HUES64 (cell line): ENCODE results near the gene C1R.

ENCODE experiments used
- H3K27ac ChIP-seq: 2 replicates; pipeline ENCODE4 v1.7.0; 2013; ENCODE audit warnings: low read depth, low read length, inconsistent platforms
- H3K27me3 ChIP-seq: 2 replicates; pipeline ENCODE4 v1.6.1; 2013; ENCODE audit warnings: mild to moderate bottlenecking, low read length; ENCODE audit not compliant: insufficient read depth
- H3K36me3 ChIP-seq: 2 replicates; pipeline ENCODE4 v1.6.1; 2013; ENCODE audit warnings: mild to moderate bottlenecking, low read length; ENCODE audit not compliant: insufficient read depth
- H3K4me1 ChIP-seq: 2 replicates; pipeline ENCODE4 v1.6.1; 2013; ENCODE audit warnings: mild to moderate bottlenecking, low read length, moderate library complexity; ENCODE audit not compliant: insufficient read depth
- H3K4me3 ChIP-seq: 2 replicates; pipeline ENCODE4 v1.5.1; 2013; ENCODE audit warnings: mild to moderate bottlenecking, low read length, moderate library complexity
- H3K9ac ChIP-seq: 2 replicates; pipeline ENCODE4 v1.6.1; 2013; ENCODE audit warnings: mild to moderate bottlenecking, low read depth, low read length
- H3K9me3 ChIP-seq: 2 replicates; pipeline ENCODE4 v1.6.1; 2013; ENCODE audit warnings: low read depth, low read length; ENCODE audit not compliant: insufficient read depth
- WGBS: fragments of 150-250, 120-280 bp; methylation state at CpG from one replicate; pipeline ENCODE4 v1.1.7; 2013; ENCODE audit warnings: missing lambda C conversion rate; 5-methylcytosine and 5-hydroxymethylcytosine counted together

The C1R gene

DNA sequence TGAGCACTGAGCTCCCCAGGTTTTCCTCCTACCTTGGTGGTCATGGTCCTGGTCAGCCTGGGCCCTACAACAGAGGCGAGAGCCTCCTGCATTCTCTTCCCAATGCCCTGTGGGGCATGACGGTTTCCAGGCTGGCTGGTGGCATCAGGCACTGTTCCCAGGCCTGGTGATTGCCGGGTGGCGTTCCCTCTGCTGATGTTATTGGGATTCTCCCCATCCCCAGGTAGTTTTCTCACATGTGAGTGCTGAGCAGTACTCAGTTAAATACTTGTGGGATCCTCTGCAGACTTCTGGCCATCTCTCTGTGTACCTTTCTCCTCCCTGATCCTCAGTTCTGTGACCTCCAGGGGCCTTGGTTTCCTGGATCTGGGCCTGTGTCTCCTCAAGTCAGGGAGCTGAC, 15.8 kb downstream of the C1R start:
- H3K27ac ChIP-seq, result no peak overlapping the region
- 95% methylated on average over 4 of the region's 4 CpGs for WGBS
- no peaks in the 10 kb centered on the region for H3K36me3 ChIP-seq
- no peak overlapping the region for H3K4me3 ChIP-seq
- H3K9ac ChIP-seq, result no peak overlapping the region
- H3K9me3 ChIP-seq, result no peaks in the 10 kb centered on the region
- H3K4me1 ChIP-seq, result no peaks in the 10 kb centered on the region
- no peaks in the 10 kb centered on the region for H3K27me3 ChIP-seq

DNA sequence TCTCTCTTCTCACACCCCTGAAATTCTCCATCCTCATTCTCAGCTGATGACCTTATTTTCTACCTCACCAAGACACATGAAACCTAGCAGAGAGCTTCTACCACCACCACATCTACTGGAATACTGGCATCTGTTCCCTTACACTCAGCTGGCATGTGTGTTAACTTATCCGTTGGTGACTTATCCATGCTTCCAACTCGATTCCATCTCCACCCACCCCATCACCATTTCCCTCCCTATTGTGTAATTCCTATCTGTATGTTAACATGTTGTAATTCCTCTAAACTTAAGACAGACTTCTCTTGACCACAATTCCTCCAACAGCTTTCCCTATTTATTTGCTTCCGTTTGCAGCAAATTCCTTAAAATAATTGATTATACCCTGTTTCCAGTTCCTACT, 16.3 kb downstream of the C1R start:
- H3K27ac ChIP-seq, result no peak overlapping the region
- H3K36me3 ChIP-seq, result no peaks in the 10 kb centered on the region
- H3K27me3 ChIP-seq, result no peaks in the 10 kb centered on the region
- H3K9me3 ChIP-seq, result no peaks in the 10 kb centered on the region
- no peak overlapping the region for H3K9ac ChIP-seq
- H3K4me1 ChIP-seq, result no peaks in the 10 kb centered on the region
- H3K4me3 ChIP-seq, result no peak overlapping the region
- WGBS, result 88% methylated on average over 3 of the region's 3 CpGs

DNA sequence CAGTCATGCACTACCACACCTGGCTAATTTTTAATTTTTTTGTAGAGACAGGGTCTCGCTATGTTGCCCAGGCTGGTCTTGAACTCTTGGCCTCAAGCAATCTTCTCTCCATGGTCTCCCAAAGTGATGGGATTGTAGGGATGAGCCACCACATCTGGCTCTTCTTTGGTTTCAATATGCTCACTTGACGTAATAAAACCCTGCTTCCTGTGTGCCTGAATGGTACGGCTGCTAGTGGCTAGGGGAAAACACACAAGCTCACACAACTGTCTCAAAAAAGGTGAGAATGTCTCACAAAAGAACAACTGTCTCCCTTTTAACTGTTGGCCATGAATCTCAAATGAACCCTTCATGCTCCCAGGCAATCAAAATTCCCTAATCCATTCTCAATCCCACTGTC, 16.7 kb downstream of the C1R start:
- no peak overlapping the region for H3K9ac ChIP-seq
- no peak overlapping the region for H3K27ac ChIP-seq
- no peaks in the 10 kb centered on the region for H3K36me3 ChIP-seq
- H3K4me1 ChIP-seq, result no peaks in the 10 kb centered on the region
- no peak overlapping the region for H3K4me3 ChIP-seq
- H3K27me3 ChIP-seq, result no peaks in the 10 kb centered on the region
- 90% methylated on average over 3 of the region's 3 CpGs for WGBS
- no peaks in the 10 kb centered on the region for H3K9me3 ChIP-seq

DNA sequence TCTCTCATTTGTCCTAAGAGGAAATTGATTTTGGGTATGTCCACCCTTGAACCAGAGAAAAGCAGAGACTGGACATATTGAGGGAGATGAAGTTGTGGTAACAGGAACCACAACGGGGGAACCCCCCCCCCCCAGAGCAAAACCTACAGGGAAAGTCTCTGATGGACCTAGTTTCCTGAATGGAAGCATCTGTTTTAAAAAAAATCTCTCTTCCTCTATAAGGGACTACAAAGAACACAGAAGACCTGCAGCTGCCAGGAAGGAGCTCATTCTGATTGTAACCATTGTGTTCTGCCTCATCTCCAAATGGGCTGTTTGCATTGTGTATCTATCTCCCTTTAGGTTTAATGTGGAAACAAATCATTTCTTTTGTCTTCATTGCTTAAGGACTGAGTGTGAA, 18.3 kb downstream of the C1R start:
- Histone ChIP-seq H3K4me3 (no peak overlapping the region), H3K36me3 (no peaks in the 10 kb centered on the region), H3K27me3 (no peaks in the 10 kb centered on the region), H3K9me3 (no peaks in the 10 kb centered on the region), H3K4me1 (no peaks in the 10 kb centered on the region), H3K27ac (no peak overlapping the region), H3K9ac (no peak overlapping the region)
- no CpG with 5 or more reads among the region's 1 CpG for WGBS

DNA sequence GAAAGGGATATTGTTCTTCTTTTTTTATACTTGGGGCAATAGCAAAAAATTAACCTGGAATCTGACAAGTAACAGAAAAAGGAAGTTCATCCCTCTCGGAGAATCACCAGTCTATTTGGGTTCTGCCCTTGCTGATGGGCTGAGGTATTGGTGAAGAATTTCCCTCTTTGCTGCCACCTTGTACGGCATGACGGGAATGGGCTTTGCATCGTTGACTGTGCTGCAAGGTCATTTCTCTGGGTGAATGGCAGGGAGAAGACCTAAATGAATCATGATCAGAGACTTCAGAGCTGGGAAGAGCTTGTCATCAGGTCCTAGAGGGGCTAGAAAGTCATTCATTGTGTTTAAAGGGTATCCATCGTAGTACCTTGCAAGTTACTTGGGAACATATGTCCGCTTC, 19.7 kb downstream of the C1R start:
- WGBS, result 89% methylated on average over 6 of the region's 6 CpGs
- no peaks in the 10 kb centered on the region for H3K27me3 ChIP-seq

DNA sequence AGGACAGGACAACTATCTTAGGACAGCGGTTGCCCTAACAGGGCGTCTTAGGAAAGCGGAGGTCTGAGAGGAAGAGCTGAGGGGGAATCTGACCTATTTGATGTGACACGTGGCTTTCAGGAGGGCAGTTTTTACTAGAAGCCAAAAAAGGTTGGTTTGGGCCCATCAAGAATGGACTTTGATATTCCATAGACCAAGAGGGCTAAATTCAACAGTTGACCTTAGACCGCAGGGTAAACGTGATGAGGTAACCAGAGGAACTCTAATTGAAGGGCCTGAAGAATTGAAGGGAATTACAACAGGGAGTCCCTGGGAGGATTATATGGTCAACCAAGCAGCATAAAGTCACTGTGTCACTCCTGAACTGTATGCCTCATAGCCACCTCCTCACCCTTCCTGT, 20.2 kb downstream of the C1R start:
- Histone ChIP-seq H3K4me3 (no peak overlapping the region), H3K4me1 (no peaks in the 10 kb centered on the region), H3K9ac (no peak overlapping the region), H3K27me3 (no peaks in the 10 kb centered on the region), H3K9me3 (no peaks in the 10 kb centered on the region), H3K27ac (no peak overlapping the region), H3K36me3 (no peaks in the 10 kb centered on the region)
- WGBS, result 88% methylated on average over 6 of the region's 6 CpGs

More for the DNA sequence above, 19.7 kb downstream of the C1R start:
- Histone ChIP-seq H3K36me3 (no peaks in the 10 kb centered on the region), H3K9ac (no peak overlapping the region), H3K4me3 (no peak overlapping the region), H3K4me1 (no peaks in the 10 kb centered on the region), H3K9me3 (no peaks in the 10 kb centered on the region), H3K27ac (no peak overlapping the region)

DNA sequence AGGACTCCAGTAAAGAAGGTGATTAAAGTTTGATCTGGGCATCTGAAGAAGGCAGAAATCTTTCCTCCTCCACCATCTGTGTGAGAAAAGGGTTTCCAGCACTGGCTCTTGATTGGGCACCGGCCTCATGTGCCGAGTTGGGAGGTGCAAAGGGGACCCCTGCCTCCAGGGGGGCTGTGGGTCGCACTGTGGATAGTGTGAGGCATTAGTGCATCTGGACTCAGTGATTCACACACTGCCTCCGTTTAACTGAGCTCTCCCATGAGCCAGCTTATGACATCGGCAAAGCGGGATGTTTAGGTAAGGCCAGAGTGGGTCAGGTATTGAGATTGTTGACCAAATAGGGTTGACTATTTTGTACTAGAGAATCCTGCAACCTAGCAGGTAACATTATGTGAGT, 22.9 kb downstream of the C1R start:
- Histone ChIP-seq H3K27me3 (no peaks in the 10 kb centered on the region), H3K36me3 (no peaks in the 10 kb centered on the region), H3K27ac (no peak overlapping the region), H3K4me1 (no peaks in the 10 kb centered on the region), H3K9ac (no peak overlapping the region), H3K9me3 (no peaks in the 10 kb centered on the region), H3K4me3 (no peak overlapping the region)
- 92% methylated on average over 6 of the region's 6 CpGs for WGBS

DNA sequence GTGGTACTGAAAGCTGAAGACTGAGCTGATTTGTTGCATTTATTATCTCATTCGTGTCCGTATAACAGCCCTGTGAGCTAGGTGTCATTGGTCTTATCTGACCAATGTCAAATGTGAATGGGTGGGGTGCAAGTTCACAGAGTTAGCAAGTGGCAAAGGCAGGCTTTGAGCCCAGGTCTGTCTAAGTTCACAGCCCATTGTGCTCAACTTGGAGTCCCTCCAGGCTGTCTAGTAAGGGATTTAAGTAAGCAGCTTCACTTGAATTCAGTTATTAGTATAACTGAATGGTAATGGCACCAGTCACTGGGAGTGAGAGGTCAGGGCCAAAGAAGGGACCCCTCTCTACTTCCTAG, 23.3 kb downstream of the C1R start:
- Histone ChIP-seq H3K4me3 (no peak overlapping the region), H3K4me1 (no peaks in the 10 kb centered on the region), H3K27me3 (no peaks in the 10 kb centered on the region), H3K9ac (no peak overlapping the region), H3K27ac (no peak overlapping the region), H3K9me3 (no peaks in the 10 kb centered on the region), H3K36me3 (no peaks in the 10 kb centered on the region)
- 84% methylated on average over 2 of the region's 2 CpGs for WGBS

DNA sequence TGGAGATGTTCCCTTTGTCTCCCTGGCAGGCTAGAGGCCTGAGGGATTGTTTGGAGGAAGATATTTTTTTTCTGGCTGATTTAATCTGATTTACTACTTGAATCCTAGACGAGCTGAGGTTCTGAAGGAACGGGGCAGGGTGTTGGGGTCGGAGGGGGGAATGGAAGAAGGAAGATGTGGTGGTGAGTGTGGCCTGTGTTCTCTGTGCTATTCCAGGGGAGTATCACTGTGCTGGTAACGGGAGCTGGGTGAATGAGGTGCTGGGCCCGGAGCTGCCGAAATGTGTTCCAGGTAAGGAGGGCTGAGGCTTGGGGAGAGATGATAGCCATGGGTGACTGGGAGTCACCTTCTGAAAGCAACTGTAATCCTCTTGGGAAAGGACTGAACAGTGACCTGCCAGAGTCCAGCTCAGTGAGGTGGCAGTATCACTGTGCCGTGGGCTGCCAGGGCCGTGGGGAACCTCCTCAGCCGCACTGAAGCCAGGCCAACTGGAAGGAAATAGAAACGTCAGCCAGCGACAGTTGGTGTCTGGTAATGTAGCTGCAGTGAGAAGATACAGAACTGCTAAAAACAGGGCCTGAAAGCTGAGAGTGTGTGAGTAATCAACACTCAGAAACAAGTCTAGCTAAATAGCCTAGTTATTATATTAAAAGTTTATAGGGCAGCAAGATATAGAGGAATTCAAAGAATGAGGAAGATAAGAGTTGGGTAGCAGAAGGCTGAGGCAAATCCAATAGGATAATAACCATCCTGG, 23.8 kb downstream of the C1R start:
- Histone ChIP-seq H3K36me3 (no peaks in the 10 kb centered on the region), H3K27ac (no peak overlapping the region), H3K4me3 (no peak overlapping the region), H3K27me3 (no peaks in the 10 kb centered on the region), H3K9me3 (no peaks in the 10 kb centered on the region), H3K9ac (no peak overlapping the region), H3K4me1 (no peaks in the 10 kb centered on the region)
- WGBS, result 93% methylated on average over 11 of the region's 11 CpGs

DNA sequence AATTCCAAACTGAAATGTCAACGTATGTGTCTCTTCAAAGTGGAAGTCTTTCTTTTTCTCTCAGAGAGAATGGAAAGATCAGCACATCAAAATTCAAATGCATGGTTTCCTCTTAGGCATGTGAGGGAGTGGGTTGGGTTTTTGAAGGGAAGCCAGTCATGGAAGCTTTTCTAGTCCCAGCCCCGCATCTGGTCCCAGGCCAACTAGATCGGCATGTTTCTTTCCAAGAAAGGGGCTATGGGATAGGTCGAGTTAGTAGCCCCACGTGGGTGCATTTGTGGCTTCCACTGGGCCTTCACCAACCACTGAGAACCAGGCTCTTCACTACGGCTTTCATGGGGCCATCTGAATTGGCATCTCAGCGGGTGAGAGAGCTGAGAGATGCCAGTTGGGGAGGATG, 25.1 kb downstream of the C1R start:
- WGBS, result 85% methylated on average over 7 of the region's 7 CpGs
- H3K27me3 ChIP-seq, result no peaks in the 10 kb centered on the region
- H3K9ac ChIP-seq, result no peak overlapping the region
- H3K4me3 ChIP-seq, result no peak overlapping the region
- no peaks in the 10 kb centered on the region for H3K4me1 ChIP-seq
- no peaks in the 10 kb centered on the region for H3K36me3 ChIP-seq
- no peaks in the 10 kb centered on the region for H3K9me3 ChIP-seq
- H3K27ac ChIP-seq, result no peak overlapping the region

DNA sequence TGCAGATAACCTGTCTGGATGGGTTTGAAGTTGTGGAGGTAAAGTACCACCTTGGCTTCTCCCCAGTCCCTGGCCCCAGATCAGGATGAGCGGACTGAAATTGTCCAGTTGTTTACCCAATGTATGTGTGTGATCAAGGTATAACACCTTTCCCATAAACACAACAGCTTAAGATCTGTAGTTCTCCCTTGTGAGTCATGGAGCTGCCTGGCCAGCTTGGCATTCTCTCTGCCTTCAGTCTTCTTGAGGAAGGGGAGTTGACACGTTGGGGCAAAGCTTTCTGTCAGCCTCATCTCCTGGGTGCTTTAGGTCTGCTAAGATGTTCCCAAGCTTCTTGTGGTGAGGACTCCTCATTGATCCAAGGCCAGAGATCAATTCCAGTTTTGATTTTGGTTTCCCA, 25.6 kb downstream of the C1R start:
- no peaks in the 10 kb centered on the region for H3K9me3 ChIP-seq
- WGBS, result 81% methylated on average over 2 of the region's 2 CpGs
- H3K27ac ChIP-seq, result no peak overlapping the region
- H3K36me3 ChIP-seq, result no peaks in the 10 kb centered on the region
- H3K4me3 ChIP-seq, result no peak overlapping the region
- H3K27me3 ChIP-seq, result no peaks in the 10 kb centered on the region
- H3K9ac ChIP-seq, result no peak overlapping the region
- H3K4me1 ChIP-seq, result no peaks in the 10 kb centered on the region

DNA sequence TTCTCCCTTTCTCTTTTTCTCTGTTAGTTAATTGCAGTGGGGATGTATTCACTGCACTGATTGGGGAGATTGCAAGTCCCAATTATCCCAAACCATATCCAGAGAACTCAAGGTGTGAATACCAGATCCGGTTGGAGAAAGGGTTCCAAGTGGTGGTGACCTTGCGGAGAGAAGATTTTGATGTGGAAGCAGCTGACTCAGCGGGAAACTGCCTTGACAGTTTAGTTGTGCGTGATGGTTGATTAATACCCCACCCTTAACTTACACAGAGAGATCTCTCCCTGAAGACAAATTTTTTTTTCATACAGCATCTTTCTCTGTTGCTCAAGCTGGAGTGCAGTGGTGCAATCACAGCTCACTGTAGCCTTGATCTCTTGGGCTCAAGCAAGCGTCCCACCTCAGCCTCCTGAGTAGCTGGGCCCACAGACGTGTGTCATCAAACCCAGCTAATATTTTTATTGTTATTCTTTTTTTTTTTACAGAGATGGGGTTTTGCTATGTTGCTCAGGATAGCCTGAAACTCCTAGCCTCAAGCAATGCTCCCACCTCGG, 27.1 kb downstream of the C1R start:
- H3K9ac ChIP-seq, result no peak overlapping the region
- no peak overlapping the region for H3K4me3 ChIP-seq
- peaks cover 8% of the 10 kb centered on the region for H3K4me1 ChIP-seq
- H3K9me3 ChIP-seq, result no peaks in the 10 kb centered on the region
- WGBS, result 94% methylated on average over 6 of the region's 7 CpGs
- H3K27ac ChIP-seq, result no peak overlapping the region
- no peaks in the 10 kb centered on the region for H3K36me3 ChIP-seq
- H3K27me3 ChIP-seq, result no peaks in the 10 kb centered on the region
